GM19372 (cell line): ENCODE measurements around the gene UTP15.

ENCODE experiments used
- ATAC-seq: cut with Tn5 transposase; IDR thresholded peaks from one replicate; pipeline ENCODE4 v1.9.1; 2021; ENCODE audit warnings: mild to moderate bottlenecking, low read depth, moderate library complexity; ENCODE audit not compliant: unreplicated experiment

Gene UTP15

GRCh38 chr5:73619606-73620333 is 54.2 kb downstream of the UTP15 start:
- ATAC-seq, result no peak

- ATAC-seq, result no peak
Observed at GRCh38 chr5:73620334-73620687, 54.8 kb downstream of the UTP15 start.

GRCh38 chr5:73623060-73623459 is 57.5 kb downstream of the UTP15 start:
- no peak for ATAC-seq

GRCh38 chr5:73623901-73624404 is 58.4 kb downstream of the UTP15 start:
- no peak for ATAC-seq

- ATAC-seq, result no peak
Observed at GRCh38 chr5:73624888-73625287, 59.3 kb downstream of the UTP15 start.

- no peak for ATAC-seq
Observed at GRCh38 chr5:73625372-73625943, 59.9 kb downstream of the UTP15 start.

GRCh38 chr5:73625944-73626811 is 60.6 kb downstream of the UTP15 start, which contains the start of gene ARHGEF28:
TSS of gene ARHGEF28 (plus strand) at chr5:73626196. CDS start at chr5:73684852, 58,656 bp downstream.
- ATAC-seq, result peak; percentile 53

- ATAC-seq, result no peak
Observed at GRCh38 chr5:73626814-73627313, 61.3 kb downstream of the UTP15 start.

GRCh38 chr5:73629456-73629855 is 63.9 kb downstream of the UTP15 start:
- no peak for ATAC-seq

GRCh38 chr5:73630765-73631164 is 65.2 kb downstream of the UTP15 start:
- no peak for ATAC-seq

GRCh38 chr5:73631500-73631899 is 66.0 kb downstream of the UTP15 start:
- ATAC-seq, result no peak
